ENCODE data around the gene CABP7. TPM values are rescaled to one million over a fixed set of nuclear protein-coding genes. Genes with fewer than 3 reads are reported as not detected.

Gene CABP7
- total RNA-seq, 1 donor from 2014 or later: not detected

- intact Hi-C loops (cut with micrococcal nuclease): no loop called here
These were observed 2.8 kb downstream of the CABP7 start for GRCh38 chr22:29722587-29722986.

GRCh38 chr22:29723766-29724165 lies 4.0 kb downstream of the CABP7 start:
- intact Hi-C loops (cut with micrococcal nuclease): no loop called here

- intact Hi-C loops (cut with micrococcal nuclease): no loop called here
These were observed 5.0 kb downstream of the CABP7 start for GRCh38 chr22:29724843-29725242.

- intact Hi-C loops (cut with micrococcal nuclease): no loop called here
These were observed 6.3 kb downstream of the CABP7 start for GRCh38 chr22:29726106-29726505.

- intact Hi-C loops (cut with micrococcal nuclease): no loop called here
These were observed 6.8 kb downstream of the CABP7 start for GRCh38 chr22:29726512-29727130.

GRCh38 chr22:29727131-29727523 lies 7.3 kb downstream of the CABP7 start:
- intact Hi-C loops (cut with micrococcal nuclease): no loop called here

- intact Hi-C loops (cut with micrococcal nuclease): no loop called here
These were observed 9.4 kb downstream of the CABP7 start for GRCh38 chr22:29729161-29729560.

GRCh38 chr22:29731058-29731850 lies 11.5 kb downstream of the CABP7 start:
- intact Hi-C loops (cut with micrococcal nuclease): no loop called here

GRCh38 chr22:29732883-29733282 lies 13.1 kb downstream of the CABP7 start:
- intact Hi-C loops (cut with micrococcal nuclease): no loop called here

- intact Hi-C loops (cut with micrococcal nuclease): no loop called here
These were observed 13.8 kb downstream of the CABP7 start for GRCh38 chr22:29733362-29734201.

GRCh38 chr22:29734406-29734805 lies 14.6 kb downstream of the CABP7 start:
- intact Hi-C loops (cut with micrococcal nuclease): no loop called here

GRCh38 chr22:29734838-29735237 lies 15.0 kb downstream of the CABP7 start:
- intact Hi-C loops (cut with micrococcal nuclease): no loop called here

- intact Hi-C loops (cut with micrococcal nuclease): no loop called here
These were observed 15.6 kb downstream of the CABP7 start for GRCh38 chr22:29735416-29735815.

- intact Hi-C loops (cut with micrococcal nuclease): no loop called here
These were observed 17.7 kb downstream of the CABP7 start for GRCh38 chr22:29737251-29738117.

GRCh38 chr22:29738118-29738815 lies 18.5 kb downstream of the CABP7 start:
- intact Hi-C loops (cut with micrococcal nuclease): no loop called here

GRCh38 chr22:29739346-29739875 lies 19.6 kb downstream of the CABP7 start:
- intact Hi-C loops (cut with micrococcal nuclease): no loop called here

GRCh38 chr22:29740216-29740615 lies 20.4 kb downstream of the CABP7 start:
- intact Hi-C loops (cut with micrococcal nuclease): no loop called here

- intact Hi-C loops (cut with micrococcal nuclease): no loop called here
These were observed 22.1 kb downstream of the CABP7 start for GRCh38 chr22:29741926-29742325.

GRCh38 chr22:29742326-29742725 lies 22.5 kb downstream of the CABP7 start:
- intact Hi-C loops (cut with micrococcal nuclease): no loop called here

- intact Hi-C loops (cut with micrococcal nuclease): no loop called here
These were observed 25.1 kb downstream of the CABP7 start for GRCh38 chr22:29744902-29745301.
